DMS 273 (cell line): Measurements from ENCODE around the gene LYSMD2.

Source experiments
- DNase-seq: peaks from one replicate; lab custom pipeline; 2025; ENCODE audit not compliant: unreplicated experiment; lab: John Stamatoyannopoulos, UW

The LYSMD2 gene

DNA sequence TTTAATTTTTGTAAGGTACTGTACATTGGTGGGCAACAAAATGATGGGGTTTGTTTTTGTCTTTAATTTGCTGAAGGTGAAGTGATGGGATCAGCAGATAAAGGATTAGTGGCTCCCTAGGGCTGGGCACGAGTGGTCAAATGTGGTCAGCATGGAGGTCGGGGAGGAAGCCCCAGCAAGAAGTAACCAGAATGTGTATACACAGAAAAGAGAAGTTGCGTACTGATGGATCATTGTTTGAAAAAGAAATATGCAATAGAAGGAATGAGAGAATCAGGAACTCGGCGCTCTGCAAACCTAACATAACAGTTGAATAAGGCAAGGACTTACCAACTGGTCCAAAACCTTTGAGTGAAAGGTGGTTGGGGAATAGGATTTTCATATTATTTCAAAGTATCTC, 15.4 kb upstream of the LYSMD2 start:
- no peak for DNase-seq

DNA sequence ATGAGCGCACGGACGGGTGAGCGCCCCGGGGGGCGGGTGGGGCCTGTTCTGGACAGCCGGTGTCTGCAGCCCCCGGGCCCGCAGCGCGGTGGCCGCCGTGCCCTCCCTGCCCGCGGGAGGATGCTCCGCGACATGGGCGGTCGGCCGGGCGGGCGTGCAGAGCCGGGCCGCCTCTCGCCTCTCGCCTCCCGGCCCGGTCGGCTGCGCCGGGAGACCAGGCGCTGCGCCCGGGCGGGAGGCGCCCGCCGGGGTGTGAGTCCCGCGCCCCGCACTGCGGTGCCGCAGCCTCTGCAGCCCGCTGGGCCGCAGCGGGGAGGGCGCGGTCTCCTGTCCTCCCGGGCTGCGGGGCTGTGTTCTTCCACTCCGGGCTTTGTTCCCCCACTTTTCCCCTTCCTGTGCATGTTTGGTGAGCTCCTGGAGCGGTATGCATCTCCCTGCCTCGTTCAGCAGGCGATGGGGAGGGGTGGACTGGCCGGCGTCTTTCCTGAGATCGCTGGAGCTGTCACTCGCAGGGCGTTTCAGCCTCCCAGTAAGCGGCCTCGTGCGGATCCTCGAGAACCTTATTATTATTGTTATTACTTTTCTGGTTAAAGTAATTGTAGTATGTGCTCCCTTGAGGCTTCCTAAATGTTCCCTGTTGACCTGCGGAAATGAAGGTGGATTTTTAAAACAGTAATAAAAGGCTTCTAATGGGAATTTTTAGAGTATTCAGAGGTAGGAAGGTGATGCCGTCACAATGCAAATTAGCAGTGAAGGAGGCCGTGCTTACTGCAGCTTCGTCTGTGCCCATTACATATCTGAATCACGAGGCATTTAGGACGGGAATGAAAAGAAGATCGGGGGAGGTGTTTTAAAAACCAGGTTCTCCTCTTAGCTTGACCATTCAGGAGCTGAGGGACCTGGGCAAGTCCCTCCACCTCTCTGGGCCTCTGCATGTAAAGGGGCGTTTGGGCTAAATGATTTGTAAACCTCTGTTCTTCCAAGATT, 14.5 kb upstream of the LYSMD2 start:
- peak; percentile 76 for DNase-seq

DNA sequence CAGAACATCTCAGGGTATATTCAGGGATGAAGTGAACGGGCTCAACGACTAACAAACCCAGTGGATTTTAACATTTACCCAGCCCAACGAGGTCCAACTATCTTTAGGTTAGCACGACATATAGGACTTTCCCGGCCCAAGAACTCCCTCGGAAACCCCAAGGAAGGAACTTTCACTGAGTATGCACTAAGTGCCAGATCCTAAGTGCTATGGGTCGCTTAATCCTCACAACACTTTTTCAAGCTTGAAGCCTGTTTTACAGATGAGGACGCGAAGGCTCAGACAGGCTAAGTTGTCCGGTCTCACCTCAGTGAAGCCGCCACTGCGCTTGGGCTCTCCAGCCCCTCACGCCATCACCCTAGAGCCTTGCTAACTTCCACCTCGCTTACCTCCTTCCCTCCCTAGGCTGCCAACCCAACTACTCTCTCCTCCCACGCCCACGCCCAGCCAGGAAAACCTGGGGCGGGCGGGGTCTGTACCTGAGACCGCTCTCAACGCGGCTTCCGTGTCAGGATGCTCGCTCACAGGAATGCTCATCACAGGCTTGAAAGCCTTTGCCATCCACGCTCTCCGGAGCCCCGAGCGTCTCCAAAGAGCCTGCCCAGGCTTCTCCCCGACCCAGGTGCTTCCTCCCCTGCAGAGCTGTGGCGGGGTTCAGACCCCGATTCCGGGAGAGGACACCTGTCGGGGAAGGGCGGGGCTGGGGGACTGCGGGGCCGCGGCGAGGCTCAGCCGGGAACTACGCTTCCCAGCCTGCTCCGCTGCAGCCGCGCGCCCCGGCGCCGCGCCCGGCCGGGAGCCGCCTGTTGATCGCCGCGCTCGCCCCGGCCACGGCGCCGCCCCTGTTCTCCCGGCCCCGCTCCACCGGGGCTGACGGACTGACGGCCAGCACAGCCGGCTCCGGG, 13.6 kb upstream of the LYSMD2 start, which contains the start of gene TMOD2:
TMOD2 (plus strand) TSS at position 806 of the 905 bp plus-strand sequence. CDS start 14,845 bp downstream, outside the sequence.
- DNase-seq = peak; percentile 63

DNA sequence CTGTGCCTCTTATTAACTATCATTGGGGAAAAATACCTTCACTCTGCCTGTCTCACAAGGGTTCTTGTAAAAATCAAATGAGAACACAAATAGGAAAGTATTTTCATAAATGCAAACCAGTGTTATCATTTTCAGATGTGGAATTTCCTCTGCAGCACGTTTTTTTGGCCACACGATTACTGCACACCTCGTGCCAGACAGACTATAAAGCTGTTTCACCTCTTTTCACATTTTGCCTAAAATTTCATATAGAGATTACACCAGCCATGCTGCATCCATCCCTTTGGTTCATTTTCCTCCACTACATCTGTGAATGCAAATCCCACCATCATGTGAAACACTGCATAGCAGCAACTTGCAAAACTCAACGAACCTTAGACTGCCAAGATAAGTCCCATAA, 12.7 kb upstream of the LYSMD2 start:
- DNase-seq = no peak

DNA sequence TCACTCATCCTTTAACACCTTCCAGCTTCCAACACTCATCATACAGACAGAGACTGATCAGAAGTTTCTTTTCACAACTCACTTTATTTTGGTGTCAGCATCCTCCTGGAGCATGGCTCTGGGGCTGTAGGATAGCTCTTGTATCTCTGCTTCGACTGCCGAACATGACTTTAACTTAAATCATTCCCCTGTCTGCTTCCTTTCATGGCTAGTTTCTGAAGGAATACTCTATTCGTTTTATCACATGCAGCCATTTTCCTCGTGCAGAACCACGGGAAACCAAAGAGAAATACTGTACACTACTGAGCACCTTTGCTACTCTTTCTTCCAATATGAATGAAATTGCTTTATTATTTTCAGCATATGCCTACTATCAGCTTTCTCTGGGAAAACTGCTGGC, 11.9 kb upstream of the LYSMD2 start:
- no peak for DNase-seq

DNA sequence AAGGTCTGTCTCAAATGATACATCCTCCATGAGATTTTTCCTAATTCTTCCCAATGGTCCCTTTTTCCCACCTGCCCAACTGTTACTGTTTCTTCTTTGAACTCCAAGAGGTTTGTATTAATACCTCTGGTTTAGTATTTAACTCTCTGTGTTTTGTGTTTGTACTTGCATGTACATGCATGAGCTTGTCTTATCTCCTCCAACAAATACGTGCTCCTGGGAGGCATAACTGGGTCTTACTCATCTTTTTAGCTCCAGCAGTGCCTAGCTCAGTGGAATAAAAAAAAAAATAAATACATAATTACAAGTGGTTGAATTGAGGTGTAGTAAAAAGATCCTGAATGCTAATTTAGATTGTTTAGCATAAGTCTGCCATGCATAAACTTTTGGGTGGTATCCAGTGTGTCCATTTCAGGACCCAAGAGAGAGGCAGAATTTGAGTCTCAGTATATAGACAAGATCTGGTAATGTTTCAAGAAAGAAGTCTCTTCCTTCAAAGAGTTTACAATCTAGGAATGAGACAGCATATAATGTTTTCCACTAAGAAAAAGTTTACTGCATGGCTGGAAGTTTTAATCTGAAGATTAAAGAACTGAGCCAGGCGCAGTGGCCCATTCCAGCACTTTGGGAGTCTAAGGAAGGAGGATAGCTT, 1.7 kb upstream of the LYSMD2 start:
- DNase-seq = no peak

DNA sequence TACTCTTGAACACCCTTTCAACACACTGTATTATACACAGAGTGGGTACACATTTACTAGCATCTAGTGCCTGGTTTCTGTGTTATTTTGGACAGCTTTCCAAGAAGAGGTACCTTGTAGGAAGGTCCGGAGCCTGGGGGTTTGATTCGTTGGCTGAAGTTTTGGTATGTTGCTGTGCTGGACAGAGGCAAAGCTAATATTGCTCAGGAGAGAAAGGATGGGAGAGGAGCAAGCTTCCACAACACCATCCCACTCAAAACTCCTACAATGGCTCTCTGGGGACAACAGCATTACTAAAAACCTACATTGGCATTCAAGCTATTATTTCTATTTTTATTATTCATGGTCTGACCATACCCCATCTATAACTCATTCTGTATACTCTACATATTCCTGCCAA, 1.1 kb upstream of the LYSMD2 start:
- no peak for DNase-seq

DNA sequence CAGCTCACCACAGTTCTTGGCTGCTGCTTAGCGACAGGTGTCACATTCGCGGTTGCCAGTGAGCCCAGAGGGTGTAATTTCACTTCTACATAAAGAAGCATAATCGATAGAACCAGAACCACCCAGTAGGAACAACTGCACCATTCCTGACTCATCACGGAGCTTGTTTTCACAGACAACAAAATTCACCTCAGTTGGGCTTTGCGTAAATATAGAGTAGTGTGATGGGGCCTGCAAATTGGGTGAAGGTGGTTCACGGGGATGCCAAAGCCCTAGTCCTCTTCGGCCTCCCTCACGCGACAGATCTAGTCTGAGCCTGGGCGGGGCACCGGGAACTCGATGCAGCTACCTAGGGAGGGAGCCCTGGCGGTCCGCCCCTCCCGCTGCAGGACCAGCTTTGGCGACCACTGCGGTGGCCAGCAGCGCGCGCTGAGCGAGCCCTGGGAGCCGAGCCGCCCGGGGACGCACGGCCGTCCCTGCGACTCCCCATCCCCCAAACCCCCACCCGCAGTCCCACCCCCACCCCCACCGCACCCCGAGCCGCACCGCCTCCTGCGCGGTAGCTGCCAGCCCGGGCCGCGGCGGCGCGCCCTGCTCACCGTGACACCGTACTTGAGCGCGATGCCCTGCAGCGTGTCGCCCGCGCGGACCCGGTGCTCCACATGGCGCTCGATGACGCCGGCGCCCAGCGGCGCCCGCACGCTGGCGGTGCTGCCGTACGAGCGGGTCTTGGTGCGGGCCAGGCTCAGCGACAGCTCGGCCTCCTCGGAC, 519 bp downstream of the LYSMD2 start:
- peak; percentile 72 for DNase-seq

DNA sequence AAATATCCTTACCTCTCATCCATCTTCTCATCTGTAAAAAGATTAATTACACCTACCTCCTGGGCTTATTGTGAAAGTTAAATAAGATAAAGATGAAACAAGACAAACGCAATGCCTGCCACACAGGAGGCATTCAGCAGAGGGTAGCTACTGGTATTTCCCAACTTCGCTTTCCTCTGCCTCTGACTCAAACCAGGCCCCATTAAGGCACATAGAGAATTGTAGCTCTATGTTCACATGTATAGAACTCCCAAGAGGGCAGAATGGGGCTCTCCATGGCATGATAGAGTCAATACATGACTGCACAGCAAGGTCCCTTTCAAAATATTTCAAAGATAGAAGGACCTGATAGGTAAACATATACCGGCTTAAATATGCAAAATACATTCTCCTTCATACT, 1.4 kb downstream of the LYSMD2 start:
- no peak for DNase-seq

DNA sequence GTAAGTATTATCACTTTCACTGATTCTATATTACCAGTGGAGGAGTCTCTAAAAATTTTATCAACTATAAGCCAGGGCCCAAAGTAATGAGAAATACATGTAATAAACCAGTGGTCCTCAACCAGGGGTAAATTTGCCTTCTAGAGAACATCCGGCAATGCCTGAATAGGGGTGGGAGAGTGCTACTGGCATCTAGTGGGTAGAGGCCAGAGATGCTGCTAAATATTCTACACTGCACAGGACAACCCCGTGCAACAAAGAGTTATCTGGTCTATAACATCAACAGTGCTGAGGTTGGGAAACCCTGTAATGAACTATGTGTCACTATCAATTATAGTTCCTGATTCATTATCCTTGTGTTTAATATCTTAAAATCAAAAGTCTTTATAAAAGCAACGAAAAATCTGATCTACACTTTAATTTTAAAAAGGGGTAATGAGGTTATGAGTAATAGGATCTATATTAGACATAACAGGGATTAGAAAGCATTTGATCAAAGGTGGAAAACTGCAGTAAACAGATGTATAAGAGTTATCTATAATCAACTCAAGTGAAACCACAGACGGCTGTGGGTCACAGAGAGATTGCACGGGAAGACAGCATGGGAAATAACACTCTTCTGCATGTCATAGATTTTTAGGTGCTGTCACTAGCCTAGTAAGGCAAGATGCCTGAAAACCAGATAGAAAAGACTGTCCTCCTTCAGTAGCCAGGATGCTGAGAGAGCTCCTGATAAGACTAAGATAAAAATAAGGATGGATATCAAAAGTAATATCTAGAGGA, 2.0 kb downstream of the LYSMD2 start:
- DNase-seq = peak; percentile 25

DNA sequence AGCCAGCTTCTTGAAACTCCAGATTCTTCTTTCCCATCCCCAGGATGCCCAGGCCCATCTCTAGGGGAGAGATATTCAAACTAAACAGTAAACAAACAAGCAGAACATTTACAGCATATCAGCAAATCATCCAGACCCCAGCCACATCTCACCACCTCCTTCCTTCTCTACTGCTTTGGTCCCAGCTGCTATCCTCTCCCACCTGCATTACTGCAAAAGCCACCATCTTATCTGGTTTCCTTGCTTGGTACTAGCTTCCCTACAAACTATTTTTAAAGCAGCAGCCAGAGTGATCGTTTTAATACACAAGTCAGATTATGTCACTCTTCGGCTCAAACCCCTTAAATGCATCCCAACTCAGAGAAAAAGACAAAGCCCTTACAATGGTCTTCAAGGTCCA, 4.8 kb downstream of the LYSMD2 start:
- no peak for DNase-seq

DNA sequence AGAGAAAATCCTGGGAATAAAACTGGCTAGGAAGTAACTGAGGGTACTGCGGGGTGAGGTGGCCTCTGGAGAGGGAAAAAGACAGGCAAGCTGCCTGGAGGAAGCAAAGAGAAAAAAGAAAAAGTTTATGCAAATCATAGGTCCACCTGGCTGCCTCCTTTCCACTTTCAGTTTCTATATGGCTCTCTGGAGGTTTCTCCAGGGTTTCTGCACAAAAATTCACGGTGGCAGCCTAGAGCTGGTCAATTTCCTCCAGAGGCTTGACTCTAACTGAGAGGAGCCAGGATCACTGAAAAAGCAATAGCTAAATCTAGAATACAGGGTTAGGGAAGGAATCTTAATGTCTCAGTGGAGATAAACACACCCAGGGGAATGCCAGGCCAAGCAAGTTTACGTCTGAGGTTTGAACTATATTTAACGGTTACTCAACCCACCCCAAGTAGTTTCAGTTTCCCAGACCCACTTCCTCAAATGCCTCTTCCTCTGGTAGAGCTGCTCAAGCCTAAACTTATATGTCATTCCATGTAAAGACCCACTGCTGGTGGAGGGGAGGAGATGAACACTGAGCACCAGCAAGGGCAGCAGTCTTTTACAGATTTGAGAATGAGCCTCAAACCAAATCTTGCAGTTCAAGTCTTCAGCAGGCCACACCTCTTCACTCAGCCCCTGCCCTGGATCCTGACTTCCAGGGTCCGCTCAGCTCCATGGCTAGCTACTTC, 5.7 kb downstream of the LYSMD2 start:
- no peak for DNase-seq

DNA sequence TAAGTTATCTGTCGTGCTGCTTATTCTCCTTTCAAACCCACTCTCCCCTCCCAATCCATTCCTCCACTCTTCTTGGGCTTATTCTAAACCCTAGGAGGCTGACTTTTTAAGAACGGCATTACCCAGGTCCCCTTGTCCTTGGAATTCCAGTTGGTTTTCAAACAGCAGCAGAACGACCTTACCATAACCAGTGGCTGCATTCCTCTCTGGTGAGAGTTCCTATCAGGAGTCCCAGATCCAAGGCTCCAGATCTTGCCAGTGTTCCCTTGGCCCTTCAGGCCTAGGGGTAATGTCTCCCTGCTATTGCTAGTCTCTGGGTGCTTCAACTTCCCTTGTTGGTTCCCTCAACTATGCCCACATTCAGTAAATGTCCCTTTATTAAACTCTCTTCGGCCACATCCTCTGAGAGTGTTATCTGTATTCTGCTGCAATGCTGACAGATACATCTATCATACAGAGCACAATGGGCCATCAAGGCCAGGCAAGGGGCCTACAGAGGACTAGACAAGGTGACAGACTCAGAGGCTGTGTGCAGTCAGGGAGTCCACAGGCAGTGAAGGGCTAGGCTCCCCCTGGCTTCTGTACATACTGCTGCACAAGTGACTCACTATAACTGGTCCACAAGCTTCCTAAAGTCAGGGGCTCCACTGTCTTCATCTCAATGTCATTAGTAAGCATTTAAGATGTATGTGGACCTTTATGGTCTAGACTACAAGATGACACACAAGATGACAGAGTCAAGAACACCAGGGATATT, 10.1 kb downstream of the LYSMD2 start:
- DNase-seq = no peak

DNA sequence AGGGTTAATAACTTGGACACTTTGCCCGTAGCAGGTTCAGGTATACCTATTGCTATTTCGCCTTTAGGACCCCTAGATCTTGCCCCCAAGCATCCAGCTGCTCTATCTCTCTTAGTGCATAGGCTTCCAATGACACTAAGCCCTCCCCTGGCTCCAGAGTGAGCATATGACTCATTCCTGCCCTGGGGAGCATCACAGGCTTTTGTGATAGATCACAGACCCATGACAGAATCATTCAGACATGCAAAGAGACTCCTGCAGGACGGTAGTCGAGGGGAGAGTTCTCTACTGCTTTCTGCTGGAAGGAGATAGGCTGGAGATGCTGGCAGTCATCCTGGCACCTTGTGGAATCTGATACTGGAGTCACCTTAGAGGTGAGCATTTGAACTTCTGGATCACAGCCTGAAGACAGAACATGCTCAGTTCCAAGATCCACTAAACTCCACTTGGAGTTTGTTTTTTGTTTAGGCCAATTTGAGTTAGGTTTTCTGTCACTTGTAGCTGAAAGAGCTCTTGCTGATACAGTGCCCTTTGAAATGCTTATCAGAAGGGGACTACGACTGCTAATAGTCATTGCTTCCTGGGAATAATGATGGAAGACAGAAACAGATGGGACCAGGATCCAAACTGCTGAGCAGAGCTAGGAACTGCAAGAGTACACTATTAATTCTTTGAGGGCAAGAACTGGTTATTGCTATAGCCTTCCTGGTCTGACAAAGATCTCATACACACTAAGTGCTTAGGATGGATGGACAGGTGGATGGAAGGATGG, 11.0 kb downstream of the LYSMD2 start:
- peak; percentile 45 for DNase-seq

DNA sequence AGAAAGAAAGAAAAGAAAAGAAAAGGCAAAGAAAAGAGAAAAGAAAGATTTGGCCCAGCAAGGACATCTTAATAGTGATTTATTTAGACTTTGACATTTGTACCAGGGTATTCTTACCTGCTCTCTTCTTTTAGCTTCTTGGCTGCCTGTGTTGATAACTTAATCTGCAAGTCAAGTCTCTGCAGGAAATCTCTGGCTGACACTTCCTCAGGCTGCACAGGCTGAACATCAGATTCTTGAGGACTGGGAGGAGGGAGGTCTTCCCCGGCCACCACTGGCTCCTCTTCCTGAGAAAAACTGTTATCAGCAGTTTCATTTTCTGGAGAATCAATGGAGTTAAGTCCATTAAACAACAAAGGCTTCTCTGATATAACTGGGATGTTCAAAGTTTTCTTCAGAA, 12.8 kb downstream of the LYSMD2 start:
- no peak for DNase-seq

DNA sequence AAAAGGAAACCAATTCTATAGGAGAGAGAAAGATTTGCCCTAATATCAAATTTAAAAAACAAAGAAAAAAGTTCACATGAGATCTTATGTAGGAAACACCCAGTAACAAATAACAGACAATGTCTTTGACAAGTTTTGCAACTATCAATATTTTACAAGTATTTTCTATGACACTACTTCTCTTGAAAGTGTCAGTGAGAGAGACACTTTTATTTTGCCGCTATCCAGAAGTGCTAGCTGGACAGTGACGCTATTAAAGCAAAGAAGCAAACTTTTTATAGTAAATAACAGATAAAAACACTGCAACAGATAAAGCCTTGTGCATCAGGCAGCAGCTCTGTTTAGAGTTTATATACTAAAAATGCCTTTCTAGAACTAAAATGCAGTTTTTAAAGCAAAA, 13.3 kb downstream of the LYSMD2 start:
- DNase-seq = no peak

DNA sequence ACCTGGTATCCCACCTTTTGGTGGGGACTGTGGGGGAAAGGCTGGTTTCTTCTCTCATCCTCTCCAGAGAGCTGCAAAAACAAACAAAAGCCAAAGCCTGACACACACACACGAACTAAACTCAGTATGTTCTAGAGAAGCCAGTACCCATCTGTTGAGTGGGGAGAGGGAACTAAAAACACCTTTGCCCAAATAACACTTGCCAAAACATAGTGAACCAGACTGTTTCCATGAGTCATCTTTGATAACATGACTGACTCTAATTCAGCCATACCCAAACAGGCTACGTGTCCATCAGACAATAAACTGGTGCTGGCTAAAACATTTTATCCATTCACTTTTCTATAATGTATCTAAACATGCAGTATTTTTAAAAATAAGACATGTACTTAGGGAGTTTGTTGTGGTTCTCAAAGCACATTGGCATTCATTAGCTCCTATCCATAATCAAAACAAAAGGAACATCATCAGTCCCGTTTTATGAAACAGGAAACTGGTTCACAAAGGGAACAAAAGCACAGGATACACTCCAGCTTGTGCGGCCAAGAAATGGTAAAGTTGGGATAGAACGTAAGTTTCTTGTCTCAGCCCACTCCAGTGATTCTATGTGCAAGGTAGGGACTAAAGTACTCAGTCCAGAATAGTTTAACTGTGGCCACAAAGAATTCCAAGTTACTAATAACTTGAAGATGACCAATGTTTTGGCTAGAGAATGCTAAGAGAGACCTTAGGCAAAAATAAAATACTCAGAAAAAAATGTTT, 16.1 kb downstream of the LYSMD2 start:
- DNase-seq = peak; percentile 13
